ENCODE results near the gene DLL4. TPM values are rescaled to one million over a fixed set of nuclear protein-coding genes. Genes with fewer than 3 reads are reported as not detected.

DLL4 gene
- total RNA-seq, 4 donors from 2014 or later, result 4.2 to 11.2 (median 7.1) TPM

- H3K27me3 ChIP-seq, result no peaks in the 10 kb centered on the region
- WGBS, 2 donors, result 83 to 85% methylated on average over 5 of the region's 5 CpGs
- no peak for TF ChIP-seq EP300 (IDR thresholded peaks at IDR 0.05)
- TF ChIP-seq POLR2A (IDR thresholded peaks at IDR 0.05), result no peak
- TF ChIP-seq CTCF (IDR thresholded peaks at IDR 0.05), result no peak
- H3K4me3 ChIP-seq, result no peak overlapping the region
- no peaks in the 10 kb centered on the region for H3K9me3 ChIP-seq
- H3K4me1 ChIP-seq, result peaks cover 0 to 25% (median 10%) of the 10 kb centered on the region in 4 donors
- no peak for DNase-seq (ENCODE audit: low spot score in 2 of 2)
- H3K27ac ChIP-seq, result no peak overlapping the region
- peaks cover 0 to 5% (median 0%) of the 10 kb centered on the region in 3 donors for H3K36me3 ChIP-seq
These were observed 38.0 kb upstream of the DLL4 start for GRCh38 chr15:40891138-40891537.

- TF ChIP-seq EP300 (IDR thresholded peaks at IDR 0.05) (no peak), POLR2A (IDR thresholded peaks at IDR 0.05) (no peak), CTCF (IDR thresholded peaks at IDR 0.05) (peak; percentile 39 to 59 (median 49))
- Histone ChIP-seq H3K9me3 (no peaks in the 10 kb centered on the region), H3K36me3 (peaks cover 0 to 13% (median 0%) of the 10 kb centered on the region in 3 donors), H3K4me3 (no peak overlapping the region), H3K27ac (no peak overlapping the region), H3K27me3 (no peaks in the 10 kb centered on the region), H3K4me1 (peaks cover 0 to 30% (median 10%) of the 10 kb centered on the region in 4 donors)
- no peak for DNase-seq (ENCODE audit: low spot score in 2 of 2)
- 10 to 19% methylated on average over 4 of the region's 4 CpGs for WGBS, 2 donors
These were observed 37.2 kb upstream of the DLL4 start for GRCh38 chr15:40891810-40892446.

GRCh38 chr15:40892447-40893012, 36.6 kb upstream of the DLL4 start:
- no peak for TF ChIP-seq POLR2A (IDR thresholded peaks at IDR 0.05)
- no peak for TF ChIP-seq EP300 (IDR thresholded peaks at IDR 0.05)
- TF ChIP-seq CTCF (IDR thresholded peaks at IDR 0.05), result no peak
- DNase-seq (ENCODE audit: low spot score in 2 of 2), result no peak
- WGBS, 2 donors, result 82 to 94% methylated on average over 2 of the region's 2 CpGs
- H3K27ac ChIP-seq, result no peak overlapping the region
- H3K9me3 ChIP-seq, result no peaks in the 10 kb centered on the region
- peaks cover 0 to 19% (median 0%) of the 10 kb centered on the region in 3 donors for H3K36me3 ChIP-seq
- H3K4me3 ChIP-seq, result no peak overlapping the region
- peaks cover 0 to 34% (median 10%) of the 10 kb centered on the region in 4 donors for H3K4me1 ChIP-seq
- H3K27me3 ChIP-seq, result no peaks in the 10 kb centered on the region

GRCh38 chr15:40893019-40893670, 36.0 kb upstream of the DLL4 start:
- Histone ChIP-seq H3K36me3 (peaks cover 0 to 25% (median 0%) of the 10 kb centered on the region in 3 donors), H3K4me3 (peak overlapping the region in 2 of 4 donors; percentile 80 to 92), H3K9me3 (no peaks in the 10 kb centered on the region), H3K4me1 (peaks cover 0 to 34% (median 10%) of the 10 kb centered on the region in 4 donors), H3K27me3 (no peaks in the 10 kb centered on the region), H3K27ac (peak overlapping the region in 2 of 4 donors; percentile 79 to 96)
- 76 to 79% methylated on average over 22 of the region's 22 CpGs for WGBS, 2 donors
- no peak for DNase-seq (ENCODE audit: low spot score in 2 of 2)
- TF ChIP-seq CTCF (IDR thresholded peaks at IDR 0.05) (no peak), EP300 (IDR thresholded peaks at IDR 0.05) (no peak), POLR2A (IDR thresholded peaks at IDR 0.05) (no peak)
